CD14-positive monocyte (primary cell): ENCODE results near the gene PIP5K1B. TPM values are rescaled to one million over a fixed set of nuclear protein-coding genes. Genes with fewer than 3 reads are reported as not detected.
A peak's percentile ranks its signal among the peaks of the same experiment; 100 is the strongest.

Experiments
- DNase-seq, 3 donors: peaks; one replicate each; pipeline ENCODE4 v3.0.0-alpha.2; 2011 to 2022
- H2AFZ ChIP-seq: 2 replicates; pipeline ENCODE4 v1.6.0; 2012; ENCODE audit warnings: mild to moderate bottlenecking, low read depth, low read length, inconsistent platforms; ENCODE audit not compliant: insufficient read depth, poor library complexity, severe bottlenecking
- H3K27ac ChIP-seq, 2 donors: 1 replicate in 1 of 2; 2 replicates in 1 of 2; pipeline ENCODE4 v1.5.1; 2012 to 2013; ENCODE audit warnings: low read length in 2 of 2, control low read depth in 1 of 2, inconsistent platforms in 1 of 2, low read depth in 1 of 2, mild to moderate bottlenecking in 1 of 2
- H3K27me3 ChIP-seq, 2 donors: one replicate each; pipeline versions ENCODE4 v1.6.0 to v1.6.1; 2011 to 2013; ENCODE audit warnings: low read length in 2 of 2; ENCODE audit not compliant: control insufficient read depth in 2 of 2, insufficient read depth in 2 of 2
- H3K36me3 ChIP-seq, 2 donors: replicated peaks in 1 of 2; 1 replicate in 1 of 2; 2 replicates in 1 of 2; pipeline versions ENCODE4 v1.5.1 to v1.6.1; 2012 to 2013; ENCODE audit warnings: low read length in 2 of 2, control low read depth in 1 of 2, inconsistent platforms in 1 of 2, mild to moderate bottlenecking in 1 of 2; ENCODE audit not compliant: insufficient read depth in 2 of 2, control insufficient read depth in 1 of 2
- H3K4me1 ChIP-seq, 2 donors: 1 replicate in 1 of 2; 2 replicates in 1 of 2; pipeline versions ENCODE4 v1.5.1 to v1.6.1; 2012 to 2013; ENCODE audit warnings: low read length in 2 of 2, control low read depth in 1 of 2, inconsistent platforms in 1 of 2, mild to moderate bottlenecking in 1 of 2, moderate library complexity in 1 of 2; ENCODE audit not compliant: insufficient read depth in 2 of 2, control insufficient read depth in 1 of 2
- H3K4me2 ChIP-seq: replicated peaks from 2 replicates; pipeline ENCODE3; 2012; ENCODE audit warnings: low read length, moderate library complexity, mild to moderate bottlenecking; ENCODE audit not compliant: poor library complexity, severe bottlenecking; ENCODE audit errors: extremely low read depth
- H3K4me3 ChIP-seq, 3 experiments: fragments of 200-600 bp in 1 of 3; sonication (generic) in 1 of 3; replicated peaks in 1 of 3; 1 replicate in 2 of 3; 2 replicates in 1 of 3; pipeline ENCODE4 v1.5.1; 2011 to 2013; ENCODE audit warnings: low read length in 3 of 3, mild to moderate bottlenecking in 3 of 3, control low read depth in 2 of 3, low read depth in 2 of 3, inconsistent platforms in 1 of 3, moderate library complexity in 1 of 3
- H3K79me2 ChIP-seq: 2 replicates; pipeline ENCODE4 v1.6.0; 2012; ENCODE audit warnings: mild to moderate bottlenecking, control low read depth, inconsistent platforms, low read length, moderate library complexity; ENCODE audit not compliant: insufficient read depth
- H3K9ac ChIP-seq: 2 replicates; pipeline ENCODE4 v1.6.0; 2017; ENCODE audit warnings: low read length, mild to moderate bottlenecking; ENCODE audit not compliant: insufficient read depth, poor library complexity, severe bottlenecking
- H3K9me3 ChIP-seq, 2 donors: replicated peaks in 1 of 2; 1 replicate in 1 of 2; 2 replicates in 1 of 2; pipeline versions ENCODE4 v1.5.1 to v1.6.1; 2012 to 2013; ENCODE audit warnings: low read length in 2 of 2, control low read depth in 1 of 2; ENCODE audit not compliant: control insufficient read depth in 1 of 2, insufficient read depth in 1 of 2
- H4K20me1 ChIP-seq: 2 replicates; pipeline ENCODE4 v1.6.0; 2012; ENCODE audit warnings: mild to moderate bottlenecking, low read length, control low read depth, moderate library complexity; ENCODE audit not compliant: insufficient read depth
- H3K27ac Mint-ChIP-seq, 7 donors: one replicate each; pipeline ENCODE4 v1.8.0; 2020; ENCODE audit warnings: mild to moderate bottlenecking in 7 of 7, mixed read lengths in 7 of 7, moderate library complexity in 6 of 7, inconsistent platforms in 2 of 7
- H3K27me3 Mint-ChIP-seq, 3 donors: one replicate each; pipeline ENCODE4 v1.8.0; 2021 to 2022; ENCODE audit warnings: low read depth in 3 of 3, mild to moderate bottlenecking in 3 of 3, mixed read lengths in 3 of 3, moderate library complexity in 3 of 3, inconsistent platforms in 1 of 3
- H3K36me3 Mint-ChIP-seq, 2 donors: one replicate each; pipeline ENCODE4 v1.8.0; 2020; ENCODE audit warnings: mixed read lengths in 2 of 2, inconsistent platforms in 1 of 2, mild to moderate bottlenecking in 1 of 2
- H3K4me1 Mint-ChIP-seq: one replicate; pipeline ENCODE4 v1.8.0; 2020; ENCODE audit warnings: mild to moderate bottlenecking, mixed read lengths
- H3K4me3 Mint-ChIP-seq, 2 donors: one replicate each; pipeline ENCODE4 v1.8.0; 2020; ENCODE audit warnings: mild to moderate bottlenecking in 2 of 2, mixed read lengths in 2 of 2, moderate library complexity in 1 of 2
- H3K9me3 Mint-ChIP-seq, 7 donors: one replicate each; pipeline ENCODE4 v1.8.0; 2020 to 2022; ENCODE audit warnings: mixed read lengths in 7 of 7, mild to moderate bottlenecking in 6 of 7, moderate library complexity in 6 of 7, inconsistent platforms in 2 of 7
- WGBS: methylation state at CpG from one replicate; pipeline ENCODE4 v1.1.5; 2013; ENCODE audit warnings: missing lambda C conversion rate; ENCODE audit not compliant: insufficient coverage; 5-methylcytosine and 5-hydroxymethylcytosine counted together
- intact Hi-C, 2 donors: fragments of 100-400 bp; cut with micrococcal nuclease; formaldehyde crosslinking; loops; one replicate each; pipeline versions ENCODE4 v1.15.0 to v1.15.1; 2023
- polyA plus RNA-seq, 3 donors: library from polyadenylated mRNA; depleted of rRNA in 1 of 3; unstranded in 2 of 3; stranded (reverse) in 1 of 3; fragments of 300-500 nt in 2 of 3; fragments of >200 nt in 1 of 3; fragmentation: Illumina TruSeq in 2 of 3; gene quantifications; 1 replicate in 2 of 3; 2 replicates in 1 of 3; pipeline ENCODE4 v1.2.3, GENCODE V29; 2012 to 2021
- TF ChIP-seq, protein P1 (sequence below): fragments of 200-600 bp; IDR thresholded peaks from one replicate; pipeline ENCODE4 v1.8.0; 2022; ENCODE audit warnings: antibody characterized with exemption, mild to moderate bottlenecking

The PIP5K1B gene
- polyA plus RNA-seq, 3 donors, result 0.18 to 4.1 (median 0.87) TPM

DNA sequence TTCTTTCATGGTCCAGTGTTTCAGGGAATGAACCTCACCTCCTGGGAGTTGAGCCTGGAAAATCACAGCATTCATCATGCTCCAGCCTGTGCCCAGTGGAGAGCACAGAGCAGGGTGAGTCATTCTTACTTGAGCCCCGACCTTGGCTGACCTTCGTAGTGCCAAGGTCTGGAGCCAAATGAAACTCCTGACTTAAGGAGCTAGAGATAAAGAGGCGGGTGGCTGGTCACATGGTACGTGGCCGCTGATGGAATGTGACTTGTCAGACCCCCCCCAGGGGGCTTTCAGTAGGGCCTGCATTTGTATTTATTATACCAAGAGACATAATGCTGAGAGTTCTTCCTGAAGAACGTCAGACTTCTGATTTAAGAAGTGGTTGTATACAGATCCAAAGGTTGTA is 15.0 kb upstream of the PIP5K1B start:
- H3K9ac ChIP-seq, result no peak overlapping the region
- Mint-ChIP-seq H3K27me3 (peaks cover 0 to 3% (median 3%) of the 10 kb centered on the region in 3 donors), H3K4me1 (peaks cover 8% of the 10 kb centered on the region), H3K4me3 (no peak overlapping the region), H3K27ac (no peak overlapping the region), H3K9me3 (peaks cover 0 to 1% (median 0%) of the 10 kb centered on the region in 7 donors), H3K36me3 (no peaks in the 10 kb centered on the region)
- H3K36me3 ChIP-seq, result no peaks in the 10 kb centered on the region
- no peak overlapping the region for H2AFZ ChIP-seq
- H3K27ac ChIP-seq, result no peak overlapping the region
- WGBS, result 81% methylated on average over 2 of the region's 6 CpGs
- H3K9me3 ChIP-seq, result no peaks in the 10 kb centered on the region
- H3K27me3 ChIP-seq, result no peaks in the 10 kb centered on the region
- H4K20me1 ChIP-seq, result no peaks in the 10 kb centered on the region
- H3K79me2 ChIP-seq, result no peaks in the 10 kb centered on the region
- intact Hi-C loops, result no loop called here
- no peak for DNase-seq
- no peak overlapping the region for H3K4me2 ChIP-seq
- H3K4me1 ChIP-seq, result peaks cover 0 to 2% of the 10 kb centered on the region in 2 donors
- H3K4me3 ChIP-seq, result no peak overlapping the region
- TF ChIP-seq, protein P1, sequence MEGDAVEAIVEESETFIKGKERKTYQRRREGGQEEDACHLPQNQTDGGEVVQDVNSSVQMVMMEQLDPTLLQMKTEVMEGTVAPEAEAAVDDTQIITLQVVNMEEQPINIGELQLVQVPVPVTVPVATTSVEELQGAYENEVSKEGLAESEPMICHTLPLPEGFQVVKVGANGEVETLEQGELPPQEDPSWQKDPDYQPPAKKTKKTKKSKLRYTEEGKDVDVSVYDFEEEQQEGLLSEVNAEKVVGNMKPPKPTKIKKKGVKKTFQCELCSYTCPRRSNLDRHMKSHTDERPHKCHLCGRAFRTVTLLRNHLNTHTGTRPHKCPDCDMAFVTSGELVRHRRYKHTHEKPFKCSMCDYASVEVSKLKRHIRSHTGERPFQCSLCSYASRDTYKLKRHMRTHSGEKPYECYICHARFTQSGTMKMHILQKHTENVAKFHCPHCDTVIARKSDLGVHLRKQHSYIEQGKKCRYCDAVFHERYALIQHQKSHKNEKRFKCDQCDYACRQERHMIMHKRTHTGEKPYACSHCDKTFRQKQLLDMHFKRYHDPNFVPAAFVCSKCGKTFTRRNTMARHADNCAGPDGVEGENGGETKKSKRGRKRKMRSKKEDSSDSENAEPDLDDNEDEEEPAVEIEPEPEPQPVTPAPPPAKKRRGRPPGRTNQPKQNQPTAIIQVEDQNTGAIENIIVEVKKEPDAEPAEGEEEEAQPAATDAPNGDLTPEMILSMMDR, result no peak

DNA sequence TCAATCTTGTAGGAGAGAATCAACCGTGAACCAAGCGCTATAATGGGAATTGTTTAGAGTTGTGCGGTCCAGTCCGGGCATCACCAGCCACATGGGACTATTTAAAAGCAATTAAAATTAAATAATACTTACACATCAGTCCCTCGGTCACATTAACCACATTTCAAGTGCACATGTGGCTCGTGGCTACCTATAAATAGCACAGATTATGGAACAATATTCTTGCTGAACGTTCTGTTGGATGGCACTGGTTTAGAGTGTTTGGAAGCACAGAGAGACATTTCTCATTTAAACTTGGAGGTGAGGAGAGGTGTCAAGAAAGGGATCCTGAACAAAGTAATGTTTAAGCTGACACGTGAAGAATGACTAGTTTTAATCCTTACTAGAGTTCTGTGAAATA is 12.5 kb upstream of the PIP5K1B start:
- no peaks in the 10 kb centered on the region for H3K36me3 Mint-ChIP-seq
- Histone ChIP-seq H3K9me3 (no peaks in the 10 kb centered on the region), H3K79me2 (no peaks in the 10 kb centered on the region), H3K27me3 (no peaks in the 10 kb centered on the region), H3K27ac (no peak overlapping the region), H3K4me1 (no peaks in the 10 kb centered on the region), H3K4me3 (no peak overlapping the region), H3K4me2 (no peak overlapping the region), H4K20me1 (no peaks in the 10 kb centered on the region), H2AFZ (peak overlapping the region; percentile 33), H3K9ac (no peak overlapping the region), H3K36me3 (no peaks in the 10 kb centered on the region)
- DNase-seq, result no peak
- TF ChIP-seq, protein P1, result no peak
- 11% methylated on average over 1 of the region's 8 CpGs for WGBS
- no peaks in the 10 kb centered on the region for H3K27me3 Mint-ChIP-seq
- H3K4me1 Mint-ChIP-seq, result peaks cover 8% of the 10 kb centered on the region
- no peak overlapping the region for H3K27ac Mint-ChIP-seq
- intact Hi-C loops, result no loop called here
- H3K4me3 Mint-ChIP-seq, result no peak overlapping the region
- peaks cover 0 to 2% (median 0%) of the 10 kb centered on the region in 7 donors for H3K9me3 Mint-ChIP-seq
